Neural progenitor cell (in vitro differentiated cells): ENCODE measurements around the gene SLC25A34. TPM values are rescaled to one million over a fixed set of nuclear protein-coding genes. Genes with fewer than 3 reads are reported as not detected.

Source experiments
- DNase-seq: peaks from one replicate; pipeline ENCODE4 v3.0.0-alpha.2; 2016; ENCODE audit warnings: low spot score
- H2AFZ ChIP-seq: fragments of 200-600 bp; sonication (generic); replicated peaks from 2 replicates; pipeline ENCODE4 v1.6.1; 2016; ENCODE audit warnings: antibody characterized with exemption
- H3F3A ChIP-seq: fragments of 200-600 bp; sonication (generic); 2 replicates; pipeline ENCODE4 v1.6.1; 2016; ENCODE audit warnings: antibody characterized with exemption, low read depth
- H3K27ac ChIP-seq: fragments of 200-600 bp; sonication (generic); 2 replicates; pipeline ENCODE4 v1.5.1; 2016; ENCODE audit warnings: mild to moderate bottlenecking
- H3K27me3 ChIP-seq: fragments of 200-600 bp; sonication (generic); 2 replicates; pipeline ENCODE4 v1.6.1; 2016; ENCODE audit warnings: mild to moderate bottlenecking, moderate library complexity
- H3K36me3 ChIP-seq: fragments of 200-600 bp; sonication (generic); 2 replicates; pipeline ENCODE4 v1.5.1; 2016
- H3K4me1 ChIP-seq: fragments of 200-600 bp; sonication (generic); 2 replicates; pipeline ENCODE4 v1.6.1; 2016; ENCODE audit warnings: mixed run types
- H3K4me2 ChIP-seq: fragments of 200-600 bp; sonication (generic); 2 replicates; pipeline ENCODE4 v1.6.1; 2016
- H3K4me3 ChIP-seq: fragments of 200-600 bp; sonication (generic); 2 replicates; pipeline ENCODE4 v1.5.1; 2016
- H3K79me2 ChIP-seq: fragments of 200-600 bp; sonication (generic); 2 replicates; pipeline ENCODE4 v1.6.1; 2016; ENCODE audit warnings: low read depth
- H3K9ac ChIP-seq: fragments of 200-600 bp; sonication (generic); 2 replicates; pipeline ENCODE4 v1.6.1; 2016
- H3K9me3 ChIP-seq: fragments of 200-600 bp; sonication (generic); 2 replicates; pipeline ENCODE4 v1.5.1; 2016; ENCODE audit warnings: low read depth
- H4K20me1 ChIP-seq: fragments of 200-600 bp; sonication (generic); 2 replicates; pipeline ENCODE4 v1.6.1; 2016; ENCODE audit warnings: low read depth
- H3K27ac Mint-ChIP-seq: 3 replicates; pipeline ENCODE4 v1.8.0; 2021; ENCODE audit warnings: mixed read lengths
- H3K27me3 Mint-ChIP-seq: 2 replicates; pipeline ENCODE4 v1.8.0; 2022; ENCODE audit warnings: low read depth, mild to moderate bottlenecking, inconsistent platforms, moderate library complexity, mixed read lengths; ENCODE audit not compliant: insufficient read depth
- H3K36me3 Mint-ChIP-seq: 3 replicates; pipeline ENCODE4 v1.8.0; 2021; ENCODE audit warnings: mixed read lengths
- H3K4me1 Mint-ChIP-seq: 3 replicates; pipeline ENCODE4 v1.8.0; 2021; ENCODE audit warnings: mixed read lengths
- H3K4me3 Mint-ChIP-seq: 3 replicates; pipeline ENCODE4 v1.8.0; 2021; ENCODE audit warnings: mild to moderate bottlenecking, moderate library complexity, mixed read lengths
- H3K9me3 Mint-ChIP-seq: 3 replicates; pipeline ENCODE4 v1.8.0; 2020; ENCODE audit warnings: mixed read lengths
- EZH2 ChIP-seq: fragments of 200-600 bp; sonication (generic); IDR thresholded peaks from 2 replicates; pipeline ENCODE4 v1.6.1; 2017; ENCODE audit warnings: antibody characterized with exemption, mild to moderate bottlenecking, moderate library complexity
- EZH2phosphoT487 ChIP-seq: fragments of 200-600 bp; sonication (generic); IDR thresholded peaks from 2 replicates; pipeline ENCODE4 v1.6.1; 2017; ENCODE audit warnings: antibody characterized with exemption
- total RNA-seq: library from RNA; depleted of rRNA; stranded (reverse); fragments of >200 nt; gene quantifications from 2 replicates; pipeline ENCODE4 v1.2.3, GENCODE V29; 2015; ENCODE audit warnings: low replicate concordance
- TF ChIP-seq, protein P1 (sequence below): fragments of 200-600 bp; sonication (generic); IDR thresholded peaks from 2 replicates; pipeline ENCODE4 v1.5.1; 2017; ENCODE audit warnings: antibody characterized with exemption, mild to moderate bottlenecking

The SLC25A34 gene
- total RNA-seq, 1 donor from 2014 or later: 0.34 TPM

DNA sequence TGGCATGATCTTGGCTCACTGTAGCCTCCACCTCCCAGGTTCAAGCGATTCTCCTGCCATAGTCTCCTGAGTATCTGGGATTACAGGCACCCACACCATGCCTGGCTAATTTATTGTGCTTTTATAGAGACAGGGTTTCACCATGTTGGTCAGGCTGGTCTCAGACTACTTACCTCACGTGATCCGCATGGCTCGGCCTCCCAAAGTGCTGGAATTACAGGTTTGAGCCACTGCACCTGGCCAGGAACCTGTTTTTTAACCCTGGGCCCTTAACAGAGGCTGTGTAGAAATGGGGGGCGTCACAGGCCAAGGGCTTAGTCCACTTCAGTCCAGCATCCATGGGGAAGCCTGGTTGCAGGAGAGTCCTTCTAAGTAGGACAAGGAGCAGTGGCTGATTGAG is 31.9 kb downstream of the SLC25A34 start:
- no peak overlapping the region for H3K4me3 ChIP-seq
- no peaks in the 10 kb centered on the region for H3F3A ChIP-seq
- no peaks in the 10 kb centered on the region for H3K9me3 Mint-ChIP-seq
- peaks cover 3% of the 10 kb centered on the region for H3K27me3 Mint-ChIP-seq
- no peak overlapping the region for H3K27ac Mint-ChIP-seq
- H3K4me1 Mint-ChIP-seq: peaks cover 7% of the 10 kb centered on the region
- TF ChIP-seq, protein P1, sequence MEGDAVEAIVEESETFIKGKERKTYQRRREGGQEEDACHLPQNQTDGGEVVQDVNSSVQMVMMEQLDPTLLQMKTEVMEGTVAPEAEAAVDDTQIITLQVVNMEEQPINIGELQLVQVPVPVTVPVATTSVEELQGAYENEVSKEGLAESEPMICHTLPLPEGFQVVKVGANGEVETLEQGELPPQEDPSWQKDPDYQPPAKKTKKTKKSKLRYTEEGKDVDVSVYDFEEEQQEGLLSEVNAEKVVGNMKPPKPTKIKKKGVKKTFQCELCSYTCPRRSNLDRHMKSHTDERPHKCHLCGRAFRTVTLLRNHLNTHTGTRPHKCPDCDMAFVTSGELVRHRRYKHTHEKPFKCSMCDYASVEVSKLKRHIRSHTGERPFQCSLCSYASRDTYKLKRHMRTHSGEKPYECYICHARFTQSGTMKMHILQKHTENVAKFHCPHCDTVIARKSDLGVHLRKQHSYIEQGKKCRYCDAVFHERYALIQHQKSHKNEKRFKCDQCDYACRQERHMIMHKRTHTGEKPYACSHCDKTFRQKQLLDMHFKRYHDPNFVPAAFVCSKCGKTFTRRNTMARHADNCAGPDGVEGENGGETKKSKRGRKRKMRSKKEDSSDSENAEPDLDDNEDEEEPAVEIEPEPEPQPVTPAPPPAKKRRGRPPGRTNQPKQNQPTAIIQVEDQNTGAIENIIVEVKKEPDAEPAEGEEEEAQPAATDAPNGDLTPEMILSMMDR: no peak
- TF ChIP-seq EZH2 (no peak), EZH2phosphoT487 (no peak)
- H3K9me3 ChIP-seq: no peaks in the 10 kb centered on the region
- H3K4me1 ChIP-seq: no peaks in the 10 kb centered on the region
- no peaks in the 10 kb centered on the region for H4K20me1 ChIP-seq
- H3K4me2 ChIP-seq: no peak overlapping the region
- peaks cover 5% of the 10 kb centered on the region for H3K36me3 Mint-ChIP-seq
- H3K36me3 ChIP-seq: no peaks in the 10 kb centered on the region
- no peaks in the 10 kb centered on the region for H3K27me3 ChIP-seq
- H3K4me3 Mint-ChIP-seq: no peak overlapping the region
- DNase-seq: no peak
- H3K9ac ChIP-seq: no peak overlapping the region
- H2AFZ ChIP-seq: no peak overlapping the region
- H3K27ac ChIP-seq: no peak overlapping the region
- no peaks in the 10 kb centered on the region for H3K79me2 ChIP-seq

DNA sequence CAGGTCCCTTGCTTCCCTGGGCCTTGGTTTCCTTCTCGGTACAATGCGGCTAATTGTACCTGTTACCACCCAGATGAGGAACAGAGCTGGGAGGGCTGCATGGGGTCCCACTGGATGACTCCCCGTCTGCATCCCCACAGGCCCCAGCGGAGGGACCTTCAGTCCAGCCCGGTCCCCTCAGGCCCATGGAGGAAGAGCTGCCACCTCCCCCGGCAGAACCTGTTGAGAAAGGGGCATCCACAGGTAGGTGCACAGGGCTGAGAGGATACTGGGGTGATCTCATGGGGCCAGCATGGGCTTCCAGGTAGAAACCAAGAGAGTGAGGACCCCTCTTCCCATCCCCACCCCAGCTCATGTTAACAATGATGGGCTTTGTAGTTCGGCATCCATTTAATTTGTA is 32.3 kb downstream of the SLC25A34 start:
- Mint-ChIP-seq H3K36me3 (peaks cover 5% of the 10 kb centered on the region), H3K9me3 (no peaks in the 10 kb centered on the region), H3K4me3 (no peak overlapping the region), H3K27me3 (peaks cover 2% of the 10 kb centered on the region), H3K4me1 (peaks cover 7% of the 10 kb centered on the region), H3K27ac (no peak overlapping the region)
- no peaks in the 10 kb centered on the region for H3K4me1 ChIP-seq
- no peak for DNase-seq
- no peaks in the 10 kb centered on the region for H3K36me3 ChIP-seq
- H3K27ac ChIP-seq: no peak overlapping the region
- H3K79me2 ChIP-seq: no peaks in the 10 kb centered on the region
- no peak overlapping the region for H3K9ac ChIP-seq
- H3K9me3 ChIP-seq: no peaks in the 10 kb centered on the region
- no peak overlapping the region for H3K4me2 ChIP-seq
- no peaks in the 10 kb centered on the region for H4K20me1 ChIP-seq
- no peaks in the 10 kb centered on the region for H3F3A ChIP-seq
- no peaks in the 10 kb centered on the region for H3K27me3 ChIP-seq
- no peak overlapping the region for H2AFZ ChIP-seq
- no peak overlapping the region for H3K4me3 ChIP-seq
- TF ChIP-seq EZH2phosphoT487: no peak
- TF ChIP-seq EZH2: no peak
- TF ChIP-seq, protein P1: no peak

DNA sequence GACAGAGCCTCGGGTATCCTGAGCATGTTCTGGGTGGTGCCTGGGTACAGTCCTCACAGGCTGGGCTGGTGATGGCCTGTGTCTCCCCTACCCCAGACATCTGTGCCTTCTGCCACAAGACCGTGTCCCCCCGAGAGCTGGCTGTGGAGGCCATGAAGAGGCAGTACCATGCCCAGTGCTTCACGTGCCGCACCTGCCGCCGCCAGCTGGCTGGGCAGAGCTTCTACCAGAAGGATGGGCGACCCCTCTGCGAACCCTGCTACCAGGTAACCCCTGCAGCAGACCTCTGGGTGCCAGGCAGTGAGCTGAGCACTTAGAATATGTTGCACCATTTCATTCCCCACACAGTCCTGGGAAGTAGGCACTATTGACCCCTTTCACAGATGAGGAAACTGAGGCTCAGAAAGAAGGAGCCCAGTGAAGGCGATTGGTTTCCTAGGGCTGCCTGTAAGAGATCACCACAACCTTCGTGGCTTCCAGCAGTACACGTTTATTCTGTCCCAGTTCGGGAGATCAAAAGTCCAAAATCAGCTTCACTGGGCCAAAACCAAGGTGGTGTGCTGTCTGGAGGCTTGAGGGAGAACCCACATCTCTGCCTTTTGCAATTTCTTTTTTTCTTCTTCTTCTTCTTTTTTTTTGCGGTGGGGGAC is 34.4 kb downstream of the SLC25A34 start:
- no peak overlapping the region for H3K9ac ChIP-seq
- no peak overlapping the region for H3K27ac ChIP-seq
- H3K79me2 ChIP-seq: no peaks in the 10 kb centered on the region
- no peak overlapping the region for H3K27ac Mint-ChIP-seq
- H3K4me3 ChIP-seq: no peak overlapping the region
- H3K9me3 ChIP-seq: no peaks in the 10 kb centered on the region
- peaks cover 2% of the 10 kb centered on the region for H3K27me3 Mint-ChIP-seq
- no peak overlapping the region for H3K4me3 Mint-ChIP-seq
- H3K36me3 ChIP-seq: no peaks in the 10 kb centered on the region
- H3K4me1 Mint-ChIP-seq: peaks cover 3% of the 10 kb centered on the region
- H3K36me3 Mint-ChIP-seq: peaks cover 7% of the 10 kb centered on the region
- no peak overlapping the region for H2AFZ ChIP-seq
- H4K20me1 ChIP-seq: no peaks in the 10 kb centered on the region
- no peaks in the 10 kb centered on the region for H3K4me1 ChIP-seq
- TF ChIP-seq EZH2phosphoT487 (no peak), EZH2 (no peak)
- TF ChIP-seq, protein P1: no peak
- H3K27me3 ChIP-seq: no peaks in the 10 kb centered on the region
- H3K9me3 Mint-ChIP-seq: no peaks in the 10 kb centered on the region
- no peak overlapping the region for H3K4me2 ChIP-seq
- no peak for DNase-seq
- H3F3A ChIP-seq: no peaks in the 10 kb centered on the region
